HepG2 (cell line): Measurements from ENCODE around the gene CTRB2. TPM values are rescaled to one million over a fixed set of nuclear protein-coding genes. Genes with fewer than 3 reads are reported as not detected.

Experiments
- ARHGAP35 ChIP-seq: sonication (generic); formaldehyde crosslinking; IDR thresholded peaks from 2 replicates; pipeline ENCODE4 v1.9.0; 2022; ENCODE audit warnings: mild to moderate bottlenecking, inconsistent platforms, moderate library complexity, missing genetic modification reagents, borderline replicate concordance
- ARID2 ChIP-seq: sonication (generic); formaldehyde crosslinking; IDR thresholded peaks from 2 replicates; pipeline ENCODE4 v1.8.1; 2022; ENCODE audit warnings: mild to moderate bottlenecking, missing genetic modification reagents, borderline replicate concordance
- ARNTL ChIP-seq: sonication (generic); formaldehyde crosslinking; IDR thresholded peaks from 2 replicates; pipeline ENCODE4 v1.4.0; 2020; ENCODE audit warnings: mild to moderate bottlenecking, missing genetic modification reagents
- BRD4 ChIP-seq: sonication (generic); formaldehyde crosslinking; IDR thresholded peaks from 2 replicates; pipeline ENCODE4 v1.4.0; 2020; ENCODE audit warnings: missing genetic modification reagents
- CEBPB ChIP-seq: IDR thresholded peaks from 2 replicates; pipeline ENCODE4 v1.6.1; 2011; ENCODE audit warnings: low read depth, low read length, improper control_type of control experiment, borderline replicate concordance
- DR1 ChIP-seq: sonication (generic); formaldehyde crosslinking; IDR thresholded peaks from 2 replicates; pipeline ENCODE4 v1.8.0; 2021; ENCODE audit warnings: mild to moderate bottlenecking, missing genetic modification reagents, inconsistent platforms
- EEA1 ChIP-seq: sonication (generic); formaldehyde crosslinking; IDR thresholded peaks from 2 replicates; pipeline ENCODE4 v1.5.1; 2020; ENCODE audit warnings: mild to moderate bottlenecking, missing genetic modification reagents, borderline replicate concordance
- EZH2 ChIP-seq: conservative IDR thresholded peaks from 2 replicates; pipeline ENCODE4 v1.6.1; 2012; ENCODE audit warnings: mild to moderate bottlenecking, low read depth, low read length, moderate library complexity
- GATAD2A ChIP-seq: IDR thresholded peaks from 2 replicates; pipeline ENCODE4 v1.6.1; 2016
- MED1 ChIP-seq: sonication (generic); formaldehyde crosslinking; IDR thresholded peaks from 2 replicates; pipeline ENCODE4 v1.4.0; 2020; ENCODE audit warnings: missing genetic modification reagents
- MEF2D ChIP-seq: sonication (generic); formaldehyde crosslinking; IDR thresholded peaks from 2 replicates; pipeline ENCODE4 v1.5.1; 2020; ENCODE audit warnings: mild to moderate bottlenecking, missing genetic modification reagents
- PCBP2 ChIP-seq: fragments of 200-400 bp; formaldehyde crosslinking; optimal IDR thresholded peaks from 2 replicates; pipeline ENCODE3; 2018; ENCODE audit warnings: low read length, low read depth; ENCODE audit not compliant: poor library complexity, severe bottlenecking
- POGZ ChIP-seq: sonication (generic); formaldehyde crosslinking; IDR thresholded peaks from 2 replicates; pipeline ENCODE4 v1.4.0; 2020; ENCODE audit warnings: mild to moderate bottlenecking, missing genetic modification reagents
- SALL2 ChIP-seq: sonication (generic); formaldehyde crosslinking; IDR thresholded peaks from 2 replicates; pipeline ENCODE4 v1.8.1; 2023; ENCODE audit warnings: mild to moderate bottlenecking, missing genetic modification reagents, inconsistent platforms
- SMYD3 ChIP-seq: sonication (generic); formaldehyde crosslinking; IDR thresholded peaks from 2 replicates; pipeline ENCODE4 v1.8.1; 2023; ENCODE audit warnings: mild to moderate bottlenecking, missing genetic modification reagents
- SNAPC2 ChIP-seq: sonication (generic); formaldehyde crosslinking; IDR thresholded peaks from 2 replicates; pipeline ENCODE4 v1.8.1; 2022; ENCODE audit warnings: mild to moderate bottlenecking, missing genetic modification reagents
- U2AF1 ChIP-seq: fragments of 200-400 bp; formaldehyde crosslinking; optimal IDR thresholded peaks from 2 replicates; pipeline ENCODE3; 2017; ENCODE audit warnings: mild to moderate bottlenecking, low read depth, low read length
- XRCC5 ChIP-seq: fragments of 200-400 bp; formaldehyde crosslinking; optimal IDR thresholded peaks from 2 replicates; pipeline ENCODE3; 2017; ENCODE audit warnings: mild to moderate bottlenecking, low read length
- YEATS4 ChIP-seq: sonication (generic); formaldehyde crosslinking; IDR thresholded peaks from 2 replicates; pipeline ENCODE4 v1.4.0; 2020; ENCODE audit warnings: missing genetic modification reagents, borderline replicate concordance
- ZBTB1 ChIP-seq: sonication (generic); formaldehyde crosslinking; IDR thresholded peaks from 2 replicates; pipeline ENCODE4 v1.4.0; 2020; ENCODE audit warnings: missing genetic modification reagents, borderline replicate concordance
- ZNF224 ChIP-seq: sonication (generic); formaldehyde crosslinking; IDR thresholded peaks from 2 replicates; pipeline ENCODE4 v1.5.0; 2020; ENCODE audit warnings: mild to moderate bottlenecking, missing genetic modification reagents
- ZNF605 ChIP-seq: sonication (generic); formaldehyde crosslinking; IDR thresholded peaks from 2 replicates; pipeline ENCODE4 v1.8.0; 2022; ENCODE audit warnings: mild to moderate bottlenecking, missing genetic modification reagents
- ZNF607 ChIP-seq: sonication (generic); formaldehyde crosslinking; IDR thresholded peaks from 2 replicates; pipeline ENCODE4 v1.5.1; 2020; ENCODE audit warnings: missing genetic modification reagents, mild to moderate bottlenecking, borderline replicate concordance
- ZNF703 ChIP-seq: sonication (generic); formaldehyde crosslinking; IDR thresholded peaks from 2 replicates; pipeline ENCODE4 v1.5.1; 2020; ENCODE audit warnings: missing genetic modification reagents, mild to moderate bottlenecking, moderate library complexity, borderline replicate concordance
- ZNF749 ChIP-seq: sonication (generic); formaldehyde crosslinking; IDR thresholded peaks from 2 replicates; pipeline ENCODE4 v1.8.0; 2022; ENCODE audit warnings: mild to moderate bottlenecking, missing genetic modification reagents, moderate library complexity, borderline replicate concordance
- polyA plus RNA-seq, 8 experiments: library from polyadenylated mRNA; depleted of rRNA in 3 of 8; stranded (reverse) in 7 of 8; unstranded in 1 of 8; fragments of >200 nt; fragmentation: Illumina TruSeq in 4 of 8; extraction: Trizol in 4 of 8; gene quantifications; 2 replicates each; pipeline versions ENCODE4 v1.2.1 to v1.2.3, GENCODE V29; 2011 to 2016; ENCODE audit warnings: low read depth in 4 of 8, missing spikeins in 1 of 8, mixed read lengths in 1 of 8; ENCODE audit not compliant: insufficient read depth in 1 of 8
- total RNA-seq, 5 experiments: library from RNA; depleted of rRNA; stranded (reverse); fragments of >200 nt; fragmentation: Illumina TruSeq; extraction: Trizol; gene quantifications; 2 replicates each; pipeline ENCODE4 v1.2.3, GENCODE V29; 2016; ENCODE audit warnings: low read depth in 1 of 5
- TF ChIP-seq, protein P1 (sequence below): sonication (generic); formaldehyde crosslinking; IDR thresholded peaks from 2 replicates; pipeline ENCODE4 v1.4.0; 2020; ENCODE audit warnings: missing genetic modification reagents
- TF ChIP-seq, protein P2 (sequence below): sonication (generic); formaldehyde crosslinking; IDR thresholded peaks from 2 replicates; pipeline ENCODE4 v1.5.0; 2020; ENCODE audit warnings: missing genetic modification reagents
- TF ChIP-seq, protein P3 (sequence below): sonication (generic); formaldehyde crosslinking; IDR thresholded peaks from 2 replicates; pipeline ENCODE4 v1.4.0; 2020; ENCODE audit warnings: missing genetic modification reagents
- TF ChIP-seq, protein P4 (sequence below): sonication (generic); formaldehyde crosslinking; IDR thresholded peaks from 2 replicates; pipeline ENCODE4 v1.5.1; 2020; ENCODE audit warnings: missing genetic modification reagents, mild to moderate bottlenecking, borderline replicate concordance

The CTRB2 gene
- total and polyA plus RNA-seq, 2 of the 13 experiments (the other 11 are each of a cell fraction or from before 2014, with no cell fraction given), result 0.13 TPM; not detected in 1

DNA sequence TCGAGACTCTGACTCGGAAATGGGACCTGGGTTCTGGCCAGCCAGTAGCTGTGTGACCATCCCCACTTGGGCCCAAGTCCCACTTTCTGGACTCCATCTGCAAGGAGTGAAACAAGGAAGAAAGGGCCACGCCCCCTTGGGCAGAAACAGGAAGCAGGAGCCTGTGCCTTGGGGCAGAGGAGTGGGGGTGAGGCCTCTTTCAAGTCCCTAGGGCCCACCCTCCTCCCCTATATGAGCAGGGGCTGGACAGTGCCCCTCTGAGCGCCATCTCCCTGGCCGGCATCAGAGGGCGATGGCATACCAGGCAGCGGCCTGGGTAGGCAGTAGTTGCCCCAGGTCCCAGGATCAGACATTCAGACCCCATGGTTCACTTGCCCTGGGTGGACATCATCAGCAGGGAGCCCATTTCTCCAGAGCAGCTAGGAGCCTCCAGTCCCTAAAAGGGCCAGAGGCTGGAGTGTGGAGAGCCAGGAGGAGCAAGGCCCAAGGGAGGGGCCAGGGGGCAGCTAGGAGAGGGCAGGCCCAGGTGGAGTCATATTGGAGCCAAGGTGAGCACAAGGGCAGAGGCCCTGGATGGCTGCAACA is 37.4 kb upstream of the CTRB2 start (continued):
- TF ChIP-seq BRD4 (CRISPR knock-in tag) (peak; percentile 62; the same call in 1 of the 2 replicates), YEATS4 (CRISPR knock-in tag) (no peak), SNAPC2 (CRISPR knock-in tag) (no peak), ZNF607 (CRISPR knock-in tag) (no peak), ZBTB1 (no peak), ZNF703 (CRISPR knock-in tag) (no peak), U2AF1 (no peak), GATAD2A (no peak), ZNF224 (CRISPR knock-in tag) (no peak; the same call in 1 of the 2 replicates), ZNF749 (CRISPR knock-in tag) (no peak), XRCC5 (no peak), ARHGAP35 (CRISPR knock-in tag) (no peak), MEF2D (CRISPR knock-in tag) (no peak), SMYD3 (CRISPR knock-in tag) (no peak), MED1 (CRISPR knock-in tag) (no peak), EEA1 (CRISPR knock-in tag) (0 out of 2 replicates have a peak, but pooled peaks have one; percentile 57), ZNF605 (CRISPR knock-in tag) (no peak), EZH2 (no peak), CEBPB (no peak), ARNTL (CRISPR knock-in tag) (no peak; the same call in none of the 2 replicates), ARID2 (no peak), DR1 (no peak), POGZ (CRISPR knock-in tag) (no peak), PCBP2 (no peak), SALL2 (CRISPR knock-in tag) (no peak; the same call in 1 of the 2 replicates)
- TF ChIP-seq, protein P1, sequence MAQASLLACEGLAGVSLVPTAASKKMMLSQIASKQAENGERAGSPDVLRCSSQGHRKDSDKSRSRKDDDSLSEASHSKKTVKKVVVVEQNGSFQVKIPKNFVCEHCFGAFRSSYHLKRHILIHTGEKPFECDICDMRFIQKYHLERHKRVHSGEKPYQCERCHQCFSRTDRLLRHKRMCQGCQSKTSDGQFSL (CRISPR knock-in tag), result no peak; the same call in 1 of the 2 replicates
- TF ChIP-seq, protein P2, sequence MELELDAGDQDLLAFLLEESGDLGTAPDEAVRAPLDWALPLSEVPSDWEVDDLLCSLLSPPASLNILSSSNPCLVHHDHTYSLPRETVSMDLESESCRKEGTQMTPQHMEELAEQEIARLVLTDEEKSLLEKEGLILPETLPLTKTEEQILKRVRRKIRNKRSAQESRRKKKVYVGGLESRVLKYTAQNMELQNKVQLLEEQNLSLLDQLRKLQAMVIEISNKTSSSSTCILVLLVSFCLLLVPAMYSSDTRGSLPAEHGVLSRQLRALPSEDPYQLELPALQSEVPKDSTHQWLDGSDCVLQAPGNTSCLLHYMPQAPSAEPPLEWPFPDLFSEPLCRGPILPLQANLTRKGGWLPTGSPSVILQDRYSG (CRISPR knock-in tag), result no peak
- TF ChIP-seq, protein P3, sequence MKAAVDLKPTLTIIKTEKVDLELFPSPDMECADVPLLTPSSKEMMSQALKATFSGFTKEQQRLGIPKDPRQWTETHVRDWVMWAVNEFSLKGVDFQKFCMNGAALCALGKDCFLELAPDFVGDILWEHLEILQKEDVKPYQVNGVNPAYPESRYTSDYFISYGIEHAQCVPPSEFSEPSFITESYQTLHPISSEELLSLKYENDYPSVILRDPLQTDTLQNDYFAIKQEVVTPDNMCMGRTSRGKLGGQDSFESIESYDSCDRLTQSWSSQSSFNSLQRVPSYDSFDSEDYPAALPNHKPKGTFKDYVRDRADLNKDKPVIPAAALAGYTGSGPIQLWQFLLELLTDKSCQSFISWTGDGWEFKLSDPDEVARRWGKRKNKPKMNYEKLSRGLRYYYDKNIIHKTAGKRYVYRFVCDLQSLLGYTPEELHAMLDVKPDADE (CRISPR knock-in tag), result peak; percentile 17; the same call in 1 of the 2 replicates
- TF ChIP-seq, protein P4, sequence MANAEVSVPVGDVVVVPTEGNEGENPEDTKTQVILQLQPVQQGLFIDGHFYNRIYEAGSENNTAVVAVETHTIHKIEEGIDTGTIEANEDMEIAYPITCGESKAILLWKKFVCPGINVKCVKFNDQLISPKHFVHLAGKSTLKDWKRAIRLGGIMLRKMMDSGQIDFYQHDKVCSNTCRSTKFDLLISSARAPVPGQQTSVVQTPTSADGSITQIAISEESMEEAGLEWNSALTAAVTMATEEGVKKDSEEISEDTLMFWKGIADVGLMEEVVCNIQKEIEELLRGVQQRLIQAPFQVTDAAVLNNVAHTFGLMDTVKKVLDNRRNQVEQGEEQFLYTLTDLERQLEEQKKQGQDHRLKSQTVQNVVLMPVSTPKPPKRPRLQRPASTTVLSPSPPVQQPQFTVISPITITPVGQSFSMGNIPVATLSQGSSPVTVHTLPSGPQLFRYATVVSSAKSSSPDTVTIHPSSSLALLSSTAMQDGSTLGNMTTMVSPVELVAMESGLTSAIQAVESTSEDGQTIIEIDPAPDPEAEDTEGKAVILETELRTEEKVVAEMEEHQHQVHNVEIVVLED (CRISPR knock-in tag), result 0 out of 2 replicates have a peak, but pooled peaks have one; percentile 10
